ENCODE measurements around the gene MTR.
A peak's percentile ranks its signal among the peaks of the same experiment; 100 is the strongest.
"Not testable (repeated sequence)": the region's sequence is repeated elsewhere in the genome, so short reads cannot be mapped to it uniquely, and the experiment has no call there.

MTR gene

GRCh38 chr1:236834876-236835275 is 39.8 kb downstream of the MTR start:
- no peak for DNase-seq

- no peak for DNase-seq
These were observed 40.4 kb downstream of the MTR start for GRCh38 chr1:236835491-236835890.

- no peak for DNase-seq
These were observed 41.1 kb downstream of the MTR start for GRCh38 chr1:236836157-236836556.

GRCh38 chr1:236837115-236837514 is 42.0 kb downstream of the MTR start:
- no peak for DNase-seq

- no peak for DNase-seq
These were observed 42.8 kb downstream of the MTR start for GRCh38 chr1:236837897-236838296.

GRCh38 chr1:236841341-236841740 is 46.2 kb downstream of the MTR start:
- no peak for DNase-seq

GRCh38 chr1:236844499-236845271 is 49.6 kb downstream of the MTR start:
- DNase-seq, result no peak

- DNase-seq, result no peak
These were observed 50.7 kb downstream of the MTR start for GRCh38 chr1:236845830-236846229.

- no peak for DNase-seq
These were observed 53.3 kb downstream of the MTR start for GRCh38 chr1:236848274-236848923.

- DNase-seq, result no peak
These were observed 55.2 kb downstream of the MTR start for GRCh38 chr1:236850077-236850979.

- DNase-seq, result no peak
These were observed 56.8 kb downstream of the MTR start for GRCh38 chr1:236851871-236852270.

- DNase-seq, result peak in 1 of 2 donors; percentile 27
These were observed 59.0 kb downstream of the MTR start for GRCh38 chr1:236853921-236854604.

- DNase-seq, result no peak
These were observed 59.5 kb downstream of the MTR start for GRCh38 chr1:236854605-236854983.

- DNase-seq, result not testable (repeated sequence)
These were observed 61.6 kb downstream of the MTR start for GRCh38 chr1:236856649-236857048.

GRCh38 chr1:236858165-236858564 is 63.1 kb downstream of the MTR start:
- DNase-seq, result no peak

- no peak for DNase-seq
These were observed 65.0 kb downstream of the MTR start for GRCh38 chr1:236860101-236860500.

GRCh38 chr1:236860674-236861073 is 65.6 kb downstream of the MTR start:
- no peak for DNase-seq

GRCh38 chr1:236861560-236862218 is 66.6 kb downstream of the MTR start:
- DNase-seq, result no peak

- DNase-seq, result no peak
These were observed 67.1 kb downstream of the MTR start for GRCh38 chr1:236862219-236862591.

- no peak for DNase-seq
These were observed 67.6 kb downstream of the MTR start for GRCh38 chr1:236862615-236863211.

- no peak for DNase-seq
These were observed 69.1 kb downstream of the MTR start for GRCh38 chr1:236864211-236864610.

Measured in hippocampal formation (tissue), 2 donors.